Mesendoderm (in vitro differentiated cells): Measurements from ENCODE around the gene ARHGEF2.

Experiments used
- DNase-seq: peaks from one replicate; pipeline ENCODE4 v3.0.0; 2013
- H2AK5ac ChIP-seq: 2 replicates; pipeline ENCODE4 v1.6.1; 2013; ENCODE audit warnings: low read length, inconsistent platforms
- H2BK120ac ChIP-seq: 2 replicates; pipeline ENCODE4 v1.6.1; 2013; ENCODE audit warnings: low read depth, mild to moderate bottlenecking, low read length, moderate library complexity, mixed read lengths
- H2BK15ac ChIP-seq: replicated peaks from 2 replicates; pipeline ENCODE4 v1.6.1; 2013; ENCODE audit warnings: low read depth, mild to moderate bottlenecking, moderate library complexity
- H2BK5ac ChIP-seq: 2 replicates; pipeline ENCODE4 v1.6.1; 2013; ENCODE audit warnings: low read length, inconsistent platforms
- H3K18ac ChIP-seq: 2 replicates; pipeline ENCODE4 v1.6.1; 2013; ENCODE audit warnings: mild to moderate bottlenecking, low read length, mixed read lengths
- H3K23ac ChIP-seq: one replicate; pipeline ENCODE4 v1.6.1; 2013; ENCODE audit warnings: low read length
- H3K27ac ChIP-seq: 2 replicates; pipeline ENCODE4 v1.5.1; 2013; ENCODE audit warnings: low read depth, mild to moderate bottlenecking, inconsistent platforms, low read length, moderate library complexity
- H3K27me3 ChIP-seq: 2 replicates; pipeline ENCODE4 v1.6.1; 2013; ENCODE audit warnings: low read length, control low read depth, mild to moderate bottlenecking, inconsistent platforms; ENCODE audit not compliant: insufficient read depth, poor library complexity
- H3K36me3 ChIP-seq: 2 replicates; pipeline ENCODE4 v1.6.1; 2013; ENCODE audit warnings: low read length, inconsistent platforms; ENCODE audit not compliant: control insufficient read depth, insufficient read depth
- H3K4ac ChIP-seq: one replicate; pipeline ENCODE4 v1.6.1; 2013; ENCODE audit warnings: low read depth, mild to moderate bottlenecking, low read length, moderate library complexity
- H3K4me1 ChIP-seq: 2 replicates; pipeline ENCODE4 v1.6.1; 2013; ENCODE audit warnings: low read depth, low read length, inconsistent platforms; ENCODE audit not compliant: control insufficient read depth
- H3K4me2 ChIP-seq: 2 replicates; pipeline ENCODE4 v1.6.1; 2013; ENCODE audit warnings: low read length
- H3K4me3 ChIP-seq: 2 replicates; pipeline ENCODE4 v1.5.1; 2013; ENCODE audit warnings: mild to moderate bottlenecking, low read length
- H3K56ac ChIP-seq: one replicate; pipeline ENCODE4 v1.6.1; 2013; ENCODE audit warnings: low read length
- H3K79me1 ChIP-seq: 2 replicates; pipeline ENCODE4 v1.6.1; 2013; ENCODE audit warnings: low read length, inconsistent platforms
- H3K79me2 ChIP-seq: 2 replicates; pipeline ENCODE4 v1.6.1; 2013; ENCODE audit warnings: mild to moderate bottlenecking, low read length; ENCODE audit not compliant: control insufficient read depth, insufficient read depth
- H3K9ac ChIP-seq: 2 replicates; pipeline ENCODE4 v1.6.1; 2013; ENCODE audit warnings: low read length, inconsistent platforms
- H4K5ac ChIP-seq: one replicate; pipeline ENCODE4 v1.6.1; 2013; ENCODE audit warnings: low read length
- H4K8ac ChIP-seq: one replicate; pipeline ENCODE4 v1.6.1; 2013; ENCODE audit warnings: low read depth, mild to moderate bottlenecking, control low read depth, low read length, moderate library complexity
- WGBS: extraction: QIAGEN DNeasy Blood & Tissue Kit; methylation state at CpG from one replicate; pipeline ENCODE4 v1.1.7; 2013; ENCODE audit warnings: low lambda C conversion rate, missing lambda C conversion rate; ENCODE audit not compliant: insufficient coverage; ENCODE audit errors: extremely low coverage; 5-methylcytosine and 5-hydroxymethylcytosine counted together

Gene ARHGEF2

GRCh38 chr1:155960081-155960745 lies 18.1 kb downstream of the ARHGEF2 start:
- Histone ChIP-seq H4K8ac (no peak overlapping the region), H3K79me2 (no peaks in the 10 kb centered on the region), H3K4me3 (no peak overlapping the region), H3K36me3 (peaks cover 30% of the 10 kb centered on the region), H3K4me2 (no peak overlapping the region), H3K23ac (no peak overlapping the region), H3K56ac (no peak overlapping the region), H2AK5ac (no peak overlapping the region), H3K27ac (no peak overlapping the region), H3K4me1 (no peaks in the 10 kb centered on the region), H3K27me3 (no peaks in the 10 kb centered on the region), H3K4ac (no peak overlapping the region), H4K5ac (no peak overlapping the region), H2BK120ac (no peak overlapping the region), H2BK5ac (no peak overlapping the region), H3K79me1 (peaks cover 1% of the 10 kb centered on the region), H3K9ac (no peak overlapping the region), H3K18ac (no peak overlapping the region), H2BK15ac (no peak overlapping the region)
- DNase-seq = no peak
- no CpG with 5 or more reads among the region's 3 CpGs for WGBS

- H2BK5ac ChIP-seq = no peak overlapping the region
- no peak overlapping the region for H4K8ac ChIP-seq
- no peak for DNase-seq
- no CpG with 5 or more reads among the region's 12 CpGs for WGBS
- no peaks in the 10 kb centered on the region for H3K79me2 ChIP-seq
- no peak overlapping the region for H3K27ac ChIP-seq
- H3K4me2 ChIP-seq = no peak overlapping the region
- H3K23ac ChIP-seq = no peak overlapping the region
- H2AK5ac ChIP-seq = no peak overlapping the region
- no peak overlapping the region for H3K4me3 ChIP-seq
- peaks cover 24% of the 10 kb centered on the region for H3K36me3 ChIP-seq
- H3K56ac ChIP-seq = no peak overlapping the region
- no peak overlapping the region for H2BK120ac ChIP-seq
- H2BK15ac ChIP-seq = no peak overlapping the region
- H3K18ac ChIP-seq = no peak overlapping the region
- H3K4ac ChIP-seq = no peak overlapping the region
- H3K27me3 ChIP-seq = no peaks in the 10 kb centered on the region
- no peak overlapping the region for H4K5ac ChIP-seq
- H3K4me1 ChIP-seq = no peaks in the 10 kb centered on the region
- no peak overlapping the region for H3K9ac ChIP-seq
- H3K79me1 ChIP-seq = no peaks in the 10 kb centered on the region
These were observed 20.9 kb downstream of the ARHGEF2 start for GRCh38 chr1:155957411-155957915.

GRCh38 chr1:155954645-155955044 lies 23.7 kb downstream of the ARHGEF2 start:
- Histone ChIP-seq H2BK120ac (no peak overlapping the region), H2BK5ac (no peak overlapping the region), H3K4me2 (no peak overlapping the region), H3K27me3 (no peaks in the 10 kb centered on the region), H3K27ac (no peak overlapping the region), H2AK5ac (no peak overlapping the region), H3K23ac (no peak overlapping the region), H3K36me3 (peaks cover 30% of the 10 kb centered on the region), H3K79me1 (no peaks in the 10 kb centered on the region), H3K79me2 (no peaks in the 10 kb centered on the region), H3K4me1 (no peaks in the 10 kb centered on the region), H3K4me3 (no peak overlapping the region), H3K18ac (no peak overlapping the region), H3K4ac (no peak overlapping the region), H3K9ac (no peak overlapping the region), H2BK15ac (no peak overlapping the region), H4K5ac (no peak overlapping the region), H3K56ac (no peak overlapping the region), H4K8ac (no peak overlapping the region)
- no peak for DNase-seq
- WGBS = no CpG with 5 or more reads among the region's 3 CpGs

GRCh38 chr1:155952505-155952890 lies 25.8 kb downstream of the ARHGEF2 start:
- Histone ChIP-seq H3K4me1 (no peaks in the 10 kb centered on the region), H3K79me2 (no peaks in the 10 kb centered on the region), H2BK5ac (no peak overlapping the region), H3K4ac (no peak overlapping the region), H3K27ac (no peak overlapping the region), H4K8ac (no peak overlapping the region), H3K36me3 (peaks cover 25% of the 10 kb centered on the region), H3K23ac (no peak overlapping the region), H3K18ac (no peak overlapping the region), H2BK120ac (no peak overlapping the region), H3K9ac (no peak overlapping the region), H2BK15ac (no peak overlapping the region), H3K56ac (no peak overlapping the region), H2AK5ac (no peak overlapping the region), H3K4me2 (no peak overlapping the region), H3K4me3 (no peak overlapping the region), H3K79me1 (no peaks in the 10 kb centered on the region), H3K27me3 (no peaks in the 10 kb centered on the region), H4K5ac (no peak overlapping the region)
- no CpG with 5 or more reads among the region's 13 CpGs for WGBS
- no peak for DNase-seq

- no peak overlapping the region for H2BK120ac ChIP-seq
- no peak overlapping the region for H4K5ac ChIP-seq
- no peak overlapping the region for H3K27ac ChIP-seq
- no peak overlapping the region for H2AK5ac ChIP-seq
- peaks cover 25% of the 10 kb centered on the region for H3K36me3 ChIP-seq
- no peak overlapping the region for H3K18ac ChIP-seq
- H3K4me2 ChIP-seq = no peak overlapping the region
- H3K56ac ChIP-seq = no peak overlapping the region
- H3K27me3 ChIP-seq = no peaks in the 10 kb centered on the region
- no CpG with 5 or more reads among the region's 6 CpGs for WGBS
- no peak overlapping the region for H3K23ac ChIP-seq
- H3K4ac ChIP-seq = no peak overlapping the region
- H2BK15ac ChIP-seq = no peak overlapping the region
- no peak overlapping the region for H3K9ac ChIP-seq
- H3K4me3 ChIP-seq = no peak overlapping the region
- DNase-seq = no peak
- no peak overlapping the region for H4K8ac ChIP-seq
- H3K79me2 ChIP-seq = no peaks in the 10 kb centered on the region
- no peak overlapping the region for H2BK5ac ChIP-seq
- H3K4me1 ChIP-seq = no peaks in the 10 kb centered on the region
- no peaks in the 10 kb centered on the region for H3K79me1 ChIP-seq
These were observed 26.4 kb downstream of the ARHGEF2 start for GRCh38 chr1:155951753-155952504.
